Spleen (tissue), 7 donors: ENCODE results near the gene WDR18.

Experiments
- POLR2A ChIP-seq, 3 donors: fragments of 450-650 bp; IDR thresholded peaks; one replicate each; pipeline ENCODE4 v1.5.1; 2017; ENCODE audit warnings: antibody characterized with exemption in 3 of 3, mild to moderate bottlenecking in 1 of 3
- POLR2AphosphoS5 ChIP-seq, 3 donors: sonication (generic); formaldehyde crosslinking; IDR thresholded peaks; one replicate each; pipeline ENCODE4 v1.5.1; 2017; ENCODE audit warnings: antibody characterized with exemption in 3 of 3
- TF ChIP-seq, protein P1 (sequence below), 11 experiments: fragments of 200-600 bp in 7 of 11; fragments of 450-650 bp in 4 of 11; sonication (generic) in 4 of 11; IDR thresholded peaks in 8 of 11; conservative IDR thresholded peaks in 3 of 11; 1 replicate in 7 of 11; 2 replicates in 4 of 11; pipeline versions ENCODE4 v1.4.0 to v1.8.0; 2016 to 2021; ENCODE audit warnings: antibody characterized with exemption in 11 of 11, inconsistent platforms in 4 of 11, mild to moderate bottlenecking in 1 of 11
- donor health status: DM: no; HTN: no; CAD: no; lungs with moderate emphysema.
- donor health status: DM: no; HTN: no; CAD: no.
- donor health status: DM: no; HTN: no; CAD: no.

DNA sequence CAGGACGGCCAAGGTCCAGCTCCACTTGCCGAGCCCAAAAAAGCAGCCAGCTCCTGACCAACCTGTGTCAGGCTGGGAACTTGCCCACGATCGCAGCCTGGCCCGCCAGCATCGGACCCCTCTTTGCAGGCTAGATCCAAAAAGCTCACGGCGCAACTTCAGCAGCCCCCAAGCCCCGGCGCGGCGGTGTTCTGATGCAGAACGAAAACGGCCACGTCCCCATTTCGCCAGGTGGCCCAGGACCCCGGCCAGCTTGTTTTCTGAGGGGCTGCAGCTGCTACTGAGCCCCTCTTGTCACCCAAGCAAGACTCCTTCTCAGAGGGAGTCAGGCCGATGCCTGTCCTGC, 35.4 kb downstream of the WDR18 start:
- TF ChIP-seq, protein P1, sequence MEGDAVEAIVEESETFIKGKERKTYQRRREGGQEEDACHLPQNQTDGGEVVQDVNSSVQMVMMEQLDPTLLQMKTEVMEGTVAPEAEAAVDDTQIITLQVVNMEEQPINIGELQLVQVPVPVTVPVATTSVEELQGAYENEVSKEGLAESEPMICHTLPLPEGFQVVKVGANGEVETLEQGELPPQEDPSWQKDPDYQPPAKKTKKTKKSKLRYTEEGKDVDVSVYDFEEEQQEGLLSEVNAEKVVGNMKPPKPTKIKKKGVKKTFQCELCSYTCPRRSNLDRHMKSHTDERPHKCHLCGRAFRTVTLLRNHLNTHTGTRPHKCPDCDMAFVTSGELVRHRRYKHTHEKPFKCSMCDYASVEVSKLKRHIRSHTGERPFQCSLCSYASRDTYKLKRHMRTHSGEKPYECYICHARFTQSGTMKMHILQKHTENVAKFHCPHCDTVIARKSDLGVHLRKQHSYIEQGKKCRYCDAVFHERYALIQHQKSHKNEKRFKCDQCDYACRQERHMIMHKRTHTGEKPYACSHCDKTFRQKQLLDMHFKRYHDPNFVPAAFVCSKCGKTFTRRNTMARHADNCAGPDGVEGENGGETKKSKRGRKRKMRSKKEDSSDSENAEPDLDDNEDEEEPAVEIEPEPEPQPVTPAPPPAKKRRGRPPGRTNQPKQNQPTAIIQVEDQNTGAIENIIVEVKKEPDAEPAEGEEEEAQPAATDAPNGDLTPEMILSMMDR (IDR thresholded peaks at IDR 0.05 in 8 of 11, conservative IDR thresholded peaks at IDR 0.05 in 3 of 11), result no peak
- TF ChIP-seq POLR2AphosphoS5 (IDR thresholded peaks at IDR 0.05), result peak in 1 of 3 donors; percentile 1
- no peak for TF ChIP-seq POLR2A (IDR thresholded peaks at IDR 0.05)
